H1 (cell line): ENCODE data around the gene VGF. TPM values are rescaled to one million over a fixed set of nuclear protein-coding genes. Genes with fewer than 3 reads are reported as not detected.

Experiments used
- CEBPB ChIP-seq: IDR thresholded peaks from 2 replicates; pipeline ENCODE4 v1.6.1; 2012; ENCODE audit warnings: low read depth, low read length
- CHD7 ChIP-seq: fragments of 300-600 bp; sonication (generic); IDR thresholded peaks from 2 replicates; pipeline ENCODE4 v1.7.1; 2012; ENCODE audit warnings: low read length, moderate library complexity, mild to moderate bottlenecking, inconsistent platforms; ENCODE audit not compliant: insufficient replicate concordance
- E2F6 ChIP-seq: IDR thresholded peaks from 2 replicates; pipeline ENCODE4 v1.6.1; 2012; ENCODE audit warnings: inconsistent platforms
- NRF1 ChIP-seq: IDR thresholded peaks from 2 replicates; pipeline ENCODE4 v1.6.1; 2011; ENCODE audit warnings: mild to moderate bottlenecking, low read depth, low read length, improper control_type of control experiment
- RNF2 ChIP-seq: fragments of 200-900, 300-1000 bp; sonication (generic); IDR thresholded peaks from 2 replicates; pipeline ENCODE4 v1.7.1; 2016; ENCODE audit warnings: borderline replicate concordance, low read depth, mild to moderate bottlenecking, antibody characterized with exemption, low read length; ENCODE audit not compliant: poor library complexity, severe bottlenecking; ENCODE audit errors: missing control alignments
- SP2 ChIP-seq: IDR thresholded peaks from 2 replicates; pipeline ENCODE4 v1.6.1; 2012; ENCODE audit warnings: mild to moderate bottlenecking, low read length, inconsistent platforms
- TAF7 ChIP-seq: optimal IDR thresholded peaks from 2 replicates; pipeline ENCODE3; 2011; ENCODE audit warnings: low read depth, mild to moderate bottlenecking, inconsistent platforms, low read length, moderate library complexity, borderline replicate concordance
- USF2 ChIP-seq: IDR thresholded peaks from 2 replicates; pipeline ENCODE4 v1.6.1; 2011; ENCODE audit warnings: low read length, improper control_type of control experiment
- polyA plus RNA-seq, 7 experiments: library from polyadenylated mRNA; depleted of rRNA in 3 of 7; stranded (reverse) in 5 of 7; unstranded in 2 of 7; fragments of >200 nt in 5 of 7; fragments of 200-250 nt in 2 of 7; gene quantifications; 1 replicate in 5 of 7; 2 replicates in 1 of 7; 4 replicates in 1 of 7; pipeline versions ENCODE4 v1.2.1 to v1.2.3, GENCODE V29; 2011 to 2013; ENCODE audit warnings: missing spikeins in 2 of 7, mixed read lengths in 2 of 7
- total RNA-seq: library from RNA; stranded (reverse); fragmentation: NEBNext Ultra II Directional; extraction: Animal tissue kit (Norgen Biotek cat#: 25700); gene quantifications from 2 replicates; pipeline ENCODE4 v1.2.1, GENCODE V29; 2021

VGF gene
- total and polyA plus RNA-seq, 2 of the 8 experiments (the other 6 are each of a cell fraction or from before 2014, with no cell fraction given), result 1.6 to 7.0 TPM

- TF ChIP-seq CHD7, result no peak
- TF ChIP-seq TAF7, result no peak
- no peak for TF ChIP-seq CEBPB
- TF ChIP-seq SP2, result no peak
- no peak for TF ChIP-seq NRF1
- no peak for TF ChIP-seq USF2
- TF ChIP-seq RNF2, result peak; percentile 20
- TF ChIP-seq E2F6, result no peak
These were observed 2.5 kb upstream of the VGF start (continued) for GRCh38 chr7:101167645-101168411.
